Measurements from ENCODE around the gene AMOTL1.

The AMOTL1 gene

DNA sequence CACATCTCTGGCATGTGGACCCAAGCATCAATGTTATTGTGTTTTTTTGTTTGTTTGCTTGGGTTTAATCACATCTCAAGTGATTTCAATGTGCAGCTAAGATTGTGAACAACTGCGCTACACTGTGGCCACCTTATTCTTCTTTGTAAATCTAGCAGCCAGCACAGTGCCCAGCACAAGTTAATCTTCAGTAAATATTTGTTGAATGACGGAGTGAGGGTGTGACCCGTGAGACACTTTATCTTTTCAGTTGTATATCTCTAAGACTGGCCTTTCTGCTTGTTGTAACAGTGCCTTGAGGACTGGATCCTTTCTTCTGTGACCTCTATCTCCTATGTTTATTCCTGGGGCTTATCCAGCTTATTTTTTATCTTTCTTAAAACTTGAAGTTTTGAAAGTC, 21.4 kb upstream of the AMOTL1 start:
- no peak for DNase-seq

GRCh38 chr11:94747146-94747545, 21.0 kb upstream of the AMOTL1 start:
- DNase-seq, result no peak

DNA sequence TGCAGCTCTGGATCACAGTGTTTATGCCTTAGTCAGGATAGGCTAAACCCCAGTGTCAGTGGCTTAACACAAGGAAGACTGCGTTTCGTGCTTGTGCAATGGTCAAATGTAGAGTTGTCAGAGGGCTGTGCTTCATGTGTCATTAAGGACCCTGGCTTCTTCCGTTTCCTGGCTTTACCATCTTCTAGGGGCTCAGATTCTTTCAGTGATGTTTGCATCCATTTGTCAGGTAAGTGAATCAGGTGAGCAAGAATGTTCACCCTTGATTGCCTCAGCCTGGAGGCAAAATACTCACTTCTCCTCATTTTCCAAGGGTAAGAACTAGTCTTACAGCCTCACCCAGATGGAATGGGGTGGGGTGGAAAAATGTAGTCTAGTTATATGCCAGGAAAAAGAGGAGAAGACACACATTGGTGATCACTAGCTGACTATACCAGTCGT, 20.5 kb upstream of the AMOTL1 start:
- no peak for DNase-seq

DNA sequence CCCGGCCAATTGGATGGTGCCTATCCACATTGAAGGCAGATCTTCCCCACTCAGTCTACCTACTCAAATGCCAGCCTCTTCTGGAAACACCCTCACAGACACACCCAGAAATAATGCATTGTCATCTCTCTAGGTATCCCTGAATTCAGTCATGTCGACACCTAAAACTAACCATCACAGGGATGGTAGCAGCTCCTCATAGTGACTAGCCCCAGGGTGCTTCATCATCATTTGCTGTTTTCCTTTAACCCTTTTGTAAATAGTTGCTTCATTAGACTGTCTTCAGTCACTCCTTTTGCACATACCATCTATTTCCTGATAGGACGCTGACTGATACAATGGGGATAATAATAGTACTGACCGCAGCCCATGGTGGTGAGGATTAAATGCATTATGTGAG, 18.8 kb upstream of the AMOTL1 start:
- no peak for DNase-seq

DNA sequence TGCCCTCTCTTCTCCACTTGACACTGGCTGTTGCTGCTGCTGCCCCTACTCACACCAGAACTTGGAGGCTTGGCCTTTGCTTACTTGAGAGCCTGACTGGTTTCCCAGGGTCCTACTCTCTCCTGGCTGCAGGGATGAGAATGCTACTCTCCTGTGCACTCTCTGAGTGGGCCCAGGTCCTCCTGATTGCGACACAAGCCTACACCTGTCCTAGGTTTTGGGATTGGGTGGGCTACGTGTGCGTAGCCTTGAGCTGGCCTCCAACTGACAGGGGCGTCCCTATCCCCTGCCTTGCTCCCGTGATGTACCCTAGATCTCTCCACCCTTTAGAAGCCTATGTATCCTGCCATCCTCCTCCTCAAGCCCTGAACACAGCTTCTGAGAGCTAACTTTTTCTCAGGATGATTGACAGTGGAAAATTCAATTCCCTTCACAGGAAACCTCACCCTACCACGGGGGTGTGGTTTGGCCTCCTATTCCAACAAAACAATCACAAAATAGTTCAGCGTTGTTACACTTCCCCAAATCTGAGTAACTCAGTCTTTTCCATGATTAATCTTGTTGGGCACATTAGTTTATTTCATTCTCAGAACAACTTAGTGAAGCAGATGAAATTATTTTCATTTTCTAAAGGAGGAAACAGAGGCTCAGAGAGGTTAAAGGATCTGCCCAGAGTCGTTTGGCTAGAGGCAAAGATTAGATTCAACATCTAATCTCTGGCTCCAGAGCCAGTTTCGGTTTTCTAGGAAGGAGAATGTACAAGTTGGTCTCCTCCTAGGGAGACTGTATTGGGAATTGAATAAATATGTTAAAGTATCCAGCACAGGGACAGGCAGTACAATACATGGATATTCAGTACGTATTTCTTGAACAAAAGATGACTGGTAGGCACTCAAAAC, 17.6 kb upstream of the AMOTL1 start:
- DNase-seq, result no peak

GRCh38 chr11:94751218-94751609, 16.9 kb upstream of the AMOTL1 start:
- DNase-seq, result no peak

GRCh38 chr11:94751786-94752185, 16.4 kb upstream of the AMOTL1 start:
- no peak for DNase-seq

GRCh38 chr11:94753630-94754029, 14.5 kb upstream of the AMOTL1 start:
- DNase-seq, result no peak

GRCh38 chr11:94754335-94754734, 13.8 kb upstream of the AMOTL1 start:
- no peak for DNase-seq

GRCh38 chr11:94754819-94755218, 13.3 kb upstream of the AMOTL1 start:
- DNase-seq, result no peak

- no peak for DNase-seq
These were observed 12.7 kb upstream of the AMOTL1 start for GRCh38 chr11:94755494-94755893.

DNA sequence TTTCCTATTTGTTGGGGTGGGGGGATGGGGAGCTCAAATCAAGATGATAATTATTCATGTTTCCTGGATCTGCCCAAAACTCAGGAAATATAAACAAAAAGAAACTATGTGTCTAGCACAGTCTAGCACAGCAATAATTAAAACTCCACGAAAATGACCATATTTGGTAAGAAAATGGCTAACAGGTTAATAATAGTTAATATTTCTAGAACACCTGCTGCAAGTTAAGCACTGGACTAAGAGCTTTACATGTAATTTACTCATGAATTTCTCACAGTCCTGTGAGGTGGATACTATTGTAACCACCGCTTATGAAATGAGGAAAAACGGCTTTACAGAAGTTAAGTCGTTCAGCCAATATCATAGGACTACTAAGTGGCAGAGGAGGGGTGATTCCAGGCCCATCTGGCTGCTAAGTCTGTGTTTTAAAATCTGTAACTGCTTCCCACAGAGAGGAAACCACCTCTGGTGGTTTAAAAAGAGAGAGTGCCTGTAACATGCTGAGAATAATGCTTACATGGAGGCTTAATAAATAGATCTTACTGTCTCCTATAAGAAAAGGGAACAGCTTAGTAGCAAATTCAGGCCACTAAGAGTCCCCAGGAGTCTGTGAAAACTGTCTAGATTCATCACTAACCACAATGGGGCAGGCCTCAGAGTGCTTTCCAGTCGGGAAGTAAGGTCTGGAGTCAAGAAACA, 11.0 kb upstream of the AMOTL1 start:
- no peak for DNase-seq

DNA sequence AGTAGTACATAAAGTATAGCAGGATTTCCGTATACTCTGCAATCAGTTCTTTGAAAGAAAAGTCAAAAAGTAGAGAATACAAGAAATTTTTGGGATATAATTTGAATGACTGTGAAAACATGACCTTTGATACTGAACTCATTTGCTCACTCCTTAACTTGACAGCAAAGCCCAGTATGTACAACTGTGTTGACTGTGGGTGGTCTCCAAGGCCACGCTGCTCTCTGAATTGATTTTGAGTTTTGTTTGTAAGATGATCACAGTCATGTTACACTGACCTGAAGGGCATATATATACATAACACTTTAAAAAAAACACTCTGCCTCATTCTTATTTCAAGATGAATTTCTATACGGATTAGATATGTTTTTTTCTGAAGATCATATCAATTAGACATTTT, 9.5 kb upstream of the AMOTL1 start:
- no peak for DNase-seq

- DNase-seq, result no peak
These were observed 8.6 kb upstream of the AMOTL1 start for GRCh38 chr11:94759522-94759921.

GRCh38 chr11:94760296-94760695, 7.9 kb upstream of the AMOTL1 start:
- DNase-seq, result no peak

DNA sequence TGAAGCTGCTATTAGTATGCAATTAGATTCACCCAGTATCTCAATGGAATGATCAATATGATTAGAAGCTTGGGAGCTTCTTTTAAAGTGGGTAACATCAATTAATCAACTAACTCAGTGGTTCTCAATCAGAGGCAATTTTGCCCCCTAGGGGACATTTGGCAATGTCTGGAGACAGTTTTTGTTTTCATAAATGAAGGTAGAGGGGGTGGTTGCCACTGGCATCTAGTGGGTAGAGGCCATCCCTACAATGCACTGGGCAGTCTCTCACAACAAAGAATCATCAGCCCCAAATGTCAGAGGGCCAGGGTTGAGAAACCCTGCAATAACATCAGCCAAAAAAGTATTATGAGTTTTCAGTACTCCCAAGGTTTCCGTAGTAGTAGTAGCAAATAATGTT, 5.9 kb upstream of the AMOTL1 start:
- DNase-seq, result no peak

DNA sequence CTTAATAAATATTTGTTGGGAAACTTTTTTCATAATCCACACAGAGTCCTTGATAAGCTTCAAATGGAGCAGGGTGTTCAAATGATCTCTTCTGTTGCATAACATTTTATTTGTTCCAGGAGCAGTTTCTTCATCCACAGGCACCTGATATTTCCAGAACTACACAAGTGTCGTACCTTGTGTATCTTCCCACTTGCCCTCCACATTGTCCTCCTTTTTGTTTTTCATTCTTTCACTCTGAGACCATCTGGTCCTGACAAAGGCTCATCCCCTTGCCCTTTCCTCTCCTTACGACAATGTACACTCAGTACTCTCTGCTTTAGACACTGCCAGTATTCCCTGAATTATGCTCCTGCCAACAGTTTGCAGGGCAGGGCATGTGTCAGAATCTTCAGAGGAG, 5.2 kb upstream of the AMOTL1 start:
- no peak for DNase-seq

GRCh38 chr11:94766713-94767206, 1.4 kb upstream of the AMOTL1 start:
- no peak for DNase-seq

DNA sequence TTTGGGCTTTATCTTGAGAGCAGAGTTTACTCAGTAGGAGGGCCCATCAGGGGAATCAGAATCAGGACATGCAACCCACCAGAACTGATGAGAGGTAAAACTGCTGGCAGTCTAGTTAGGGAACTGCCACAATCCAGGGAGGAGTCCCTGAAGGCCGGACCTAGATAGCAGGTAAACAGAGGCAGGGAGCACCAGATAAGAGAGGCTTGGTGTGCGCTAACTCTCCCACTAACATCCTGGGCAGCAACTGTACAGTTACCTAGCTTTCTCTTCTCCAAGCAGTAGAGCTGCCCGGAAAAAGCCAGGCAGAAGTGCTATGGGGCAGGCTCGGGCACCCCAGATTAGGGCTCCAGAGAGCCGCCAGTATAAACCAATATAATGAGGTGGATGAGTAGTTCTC, 865 bp upstream of the AMOTL1 start:
- no peak for DNase-seq

GRCh38 chr11:94768602-94769541, 716 bp downstream of the AMOTL1 start:
- no peak for DNase-seq

DNA sequence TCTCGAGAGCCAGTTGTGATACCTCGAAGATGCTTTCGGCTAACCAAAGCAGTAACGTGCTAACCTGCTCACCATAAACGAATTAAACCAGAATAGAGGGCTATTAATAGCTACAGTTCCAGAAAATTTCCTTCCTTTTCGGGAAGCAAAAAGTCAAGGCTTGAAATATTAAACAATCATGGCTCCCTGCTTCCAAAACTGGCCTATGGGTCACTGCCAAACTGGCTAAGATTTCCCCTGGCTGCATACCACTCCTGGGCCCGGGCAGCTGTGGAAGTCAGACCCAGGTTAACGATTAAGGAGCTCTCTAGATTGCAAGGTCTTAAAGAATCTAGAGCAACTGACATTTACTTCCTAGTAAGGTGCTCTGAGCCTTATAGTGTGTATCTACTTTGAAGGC, 1.7 kb downstream of the AMOTL1 start:
- no peak for DNase-seq

GRCh38 chr11:94770563-94771120, 2.5 kb downstream of the AMOTL1 start:
- no peak for DNase-seq

GRCh38 chr11:94771390-94771789, 3.2 kb downstream of the AMOTL1 start:
- DNase-seq, result no peak

Data from activated effector memory CD4-positive, alpha-beta T cell treated with Interleukin-2 at 50 U/mL for 16 hours (primary cell).